ENCODE data around the gene MFN2.
"Not testable (repeated sequence)": the region's sequence is repeated elsewhere in the genome, so short reads cannot be mapped to it uniquely, and the experiment has no call there.

The MFN2 gene

DNA sequence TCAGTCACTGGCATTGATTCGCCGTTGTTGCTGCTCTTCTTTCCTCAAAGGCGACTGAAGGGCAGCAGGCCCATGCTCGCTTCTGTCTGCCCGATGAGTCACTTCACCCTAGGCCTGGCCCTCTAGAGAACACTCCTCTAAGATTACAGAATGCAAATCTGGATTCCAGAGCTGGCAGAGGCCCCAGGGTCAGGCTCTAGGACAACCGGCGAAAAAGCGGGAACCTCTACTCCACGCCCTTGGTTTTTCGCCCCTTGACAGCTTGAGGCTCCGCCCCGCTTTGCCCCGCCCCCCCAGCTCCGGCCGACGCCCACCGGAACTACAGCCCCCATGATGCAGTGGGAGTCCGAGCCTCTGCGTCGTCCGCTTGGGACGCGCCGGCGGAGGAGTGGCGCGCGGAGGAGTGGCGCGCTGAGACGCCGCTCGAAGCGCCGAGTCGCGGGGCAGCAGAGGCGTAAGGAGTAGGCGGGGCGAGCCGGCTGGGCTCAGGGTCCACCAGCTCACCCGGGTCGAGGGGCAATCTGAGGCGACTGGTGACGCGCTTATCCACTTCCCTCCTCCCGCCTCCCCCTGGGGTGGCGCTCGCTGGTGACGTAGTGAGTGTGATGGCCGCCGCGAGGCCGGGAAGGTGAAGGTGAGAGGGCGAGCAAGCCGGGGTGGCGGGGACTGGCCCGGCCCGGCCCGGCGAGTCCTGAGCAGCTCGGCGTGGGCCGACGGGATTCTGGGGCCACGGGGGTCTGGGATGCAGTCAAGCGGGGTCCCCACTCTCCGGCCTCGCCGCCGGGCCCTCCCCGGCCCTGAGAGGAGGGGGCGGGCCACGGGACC is at the start of gene MFN2:
MFN2 (plus strand) TSS at position 594 of the 825 bp plus-strand sequence. CDS start 8,725 bp downstream, outside the sequence.
- DNase-seq (ENCODE audit: low read depth in 2 of 2), result peak; percentile 95

DNA sequence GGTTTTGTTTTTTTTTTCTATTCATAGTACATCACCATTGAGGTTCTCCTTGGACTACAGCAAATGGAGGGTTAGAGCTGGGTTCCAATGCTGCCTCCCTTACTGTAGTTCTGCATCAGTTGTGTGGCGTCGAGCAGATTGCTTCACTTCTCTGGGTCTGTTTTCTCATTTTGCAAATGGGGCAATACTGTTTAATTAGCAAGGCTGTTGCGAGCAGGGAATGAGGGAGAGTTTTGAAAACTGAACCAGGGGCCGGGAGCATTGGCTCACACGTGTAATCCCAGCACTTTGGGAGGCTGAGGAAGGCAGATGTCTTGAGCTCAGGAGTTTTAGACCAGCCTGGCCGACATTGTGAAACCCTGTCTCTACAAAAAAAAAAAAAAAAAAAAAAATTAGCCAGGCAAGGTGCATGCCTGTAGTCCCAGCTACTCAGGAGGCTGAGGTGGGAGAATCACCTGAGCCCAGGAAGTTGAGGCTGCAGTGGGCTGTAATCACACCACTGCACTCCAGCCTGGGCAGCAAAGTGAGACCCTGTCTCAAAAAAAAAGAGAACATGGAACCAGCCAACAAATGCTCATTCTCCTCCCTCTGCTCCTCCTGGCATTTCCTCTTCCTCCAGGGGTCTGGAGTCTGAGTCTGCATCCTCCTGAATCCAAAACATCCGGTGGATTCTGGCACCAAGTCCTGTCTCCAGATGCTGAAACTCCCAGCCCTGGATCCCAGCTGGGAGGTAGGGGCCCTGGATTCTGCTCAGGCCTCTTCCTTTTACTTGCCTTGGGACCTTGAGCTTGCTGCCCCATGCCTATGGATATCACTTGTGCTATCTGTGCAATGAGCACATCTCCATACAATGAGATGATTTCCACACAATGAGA is 49.4 kb upstream of the MFN2 start:
- no peak for DNase-seq (ENCODE audit: low read depth in 2 of 2)

DNA sequence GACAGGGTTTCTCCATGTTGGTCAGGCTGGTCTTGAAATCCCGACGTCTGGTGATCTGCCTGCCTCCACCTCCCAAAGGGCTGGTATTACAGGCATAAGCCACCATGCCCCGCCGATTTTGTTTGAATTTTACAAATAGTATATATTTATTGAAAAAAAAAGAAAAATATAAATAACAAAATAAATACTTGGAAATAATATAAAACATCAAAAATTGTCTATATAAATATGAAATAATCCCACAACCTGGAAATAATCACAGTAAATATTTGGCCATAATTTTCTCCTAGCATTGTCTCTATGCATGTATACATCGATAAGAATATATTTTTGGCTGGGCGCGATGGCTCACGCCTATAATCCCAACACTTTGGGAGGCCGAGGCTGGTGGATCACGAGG is 48.4 kb upstream of the MFN2 start:
- no peak for DNase-seq (ENCODE audit: low read depth in 2 of 2)

DNA sequence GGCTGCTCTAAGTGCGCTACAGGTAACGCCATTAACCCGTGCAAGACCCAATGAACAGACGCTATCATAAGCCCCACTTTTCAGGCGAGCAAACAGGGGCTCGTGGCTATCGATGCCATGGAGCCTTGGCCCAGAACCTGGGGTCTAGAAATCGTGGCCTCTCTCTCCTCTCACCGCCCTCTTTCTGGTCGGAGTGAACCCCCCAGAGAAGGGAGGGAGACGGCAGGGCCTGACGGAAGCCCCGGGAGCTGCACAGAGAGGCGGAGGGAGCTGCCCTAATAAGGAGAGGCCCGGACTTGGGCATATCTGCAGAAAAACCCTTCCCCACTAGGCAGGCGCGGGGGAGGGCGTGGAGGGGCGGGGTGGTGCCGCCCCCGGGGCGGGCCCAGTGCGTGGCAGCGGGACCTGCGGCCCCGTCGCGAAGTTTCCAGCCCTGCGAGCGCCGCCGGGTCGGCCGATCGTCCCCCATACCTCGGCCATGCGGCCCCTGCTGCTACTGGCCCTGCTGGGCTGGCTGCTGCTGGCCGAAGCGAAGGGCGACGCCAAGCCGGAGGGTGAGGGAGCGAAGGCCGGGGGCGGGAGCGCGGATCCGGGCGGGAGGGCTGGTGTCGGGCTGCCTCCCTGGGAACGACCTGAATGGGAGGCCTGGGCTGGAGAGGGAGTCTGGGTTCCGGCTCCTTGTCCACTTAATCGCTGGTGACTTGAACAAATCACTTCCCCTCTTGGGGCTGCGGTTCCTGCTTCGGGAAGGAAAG is 45.8 kb upstream of the MFN2 start, which contains the start of gene PLOD1:
PLOD1 (plus strand) TSS at position 416 of the 755 bp plus-strand sequence; CDS start at position 479, 63 bp downstream.
- peak; percentile 79 to 85 for DNase-seq (ENCODE audit: low read depth in 2 of 2)

DNA sequence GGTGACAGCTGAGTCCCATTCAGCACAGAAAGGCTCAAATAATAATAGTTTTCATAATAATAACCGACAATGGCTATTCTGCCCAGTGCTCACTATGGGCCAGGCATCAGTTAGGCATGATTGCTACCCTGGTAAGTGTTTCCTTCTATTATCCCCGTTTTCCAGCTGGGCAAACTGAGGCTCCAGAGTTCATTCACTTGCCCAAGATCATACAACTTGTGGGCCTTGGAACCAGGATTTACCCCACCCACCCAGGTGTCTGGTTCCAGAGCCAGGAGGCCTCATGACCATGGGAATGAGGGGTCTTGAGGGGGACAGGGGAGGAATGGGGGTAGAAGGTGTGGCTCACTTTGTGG is 45.2 kb upstream of the MFN2 start:
- DNase-seq (ENCODE audit: low read depth in 2 of 2), result no peak

DNA sequence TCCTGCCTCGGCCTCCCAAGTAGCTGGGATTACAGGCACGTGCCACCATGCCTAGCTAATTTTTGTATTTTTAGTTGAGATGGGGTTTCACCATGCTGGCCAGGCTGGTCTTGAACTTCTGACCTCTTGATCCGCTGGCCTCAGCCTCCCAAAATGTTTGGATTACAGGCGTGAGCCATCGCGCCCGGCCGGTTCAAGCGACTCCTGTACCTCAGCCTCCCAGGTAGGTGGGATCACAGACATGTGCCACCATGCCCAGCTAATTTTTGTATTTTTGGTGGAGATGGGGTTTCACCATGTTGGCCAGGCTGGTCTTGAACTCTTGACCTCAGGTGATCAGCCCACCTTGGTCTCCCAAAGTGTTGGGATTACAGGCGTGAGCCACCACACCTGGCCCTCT is 44.5 kb upstream of the MFN2 start:
- not testable (repeated sequence) for DNase-seq (ENCODE audit: low read depth in 2 of 2)

DNA sequence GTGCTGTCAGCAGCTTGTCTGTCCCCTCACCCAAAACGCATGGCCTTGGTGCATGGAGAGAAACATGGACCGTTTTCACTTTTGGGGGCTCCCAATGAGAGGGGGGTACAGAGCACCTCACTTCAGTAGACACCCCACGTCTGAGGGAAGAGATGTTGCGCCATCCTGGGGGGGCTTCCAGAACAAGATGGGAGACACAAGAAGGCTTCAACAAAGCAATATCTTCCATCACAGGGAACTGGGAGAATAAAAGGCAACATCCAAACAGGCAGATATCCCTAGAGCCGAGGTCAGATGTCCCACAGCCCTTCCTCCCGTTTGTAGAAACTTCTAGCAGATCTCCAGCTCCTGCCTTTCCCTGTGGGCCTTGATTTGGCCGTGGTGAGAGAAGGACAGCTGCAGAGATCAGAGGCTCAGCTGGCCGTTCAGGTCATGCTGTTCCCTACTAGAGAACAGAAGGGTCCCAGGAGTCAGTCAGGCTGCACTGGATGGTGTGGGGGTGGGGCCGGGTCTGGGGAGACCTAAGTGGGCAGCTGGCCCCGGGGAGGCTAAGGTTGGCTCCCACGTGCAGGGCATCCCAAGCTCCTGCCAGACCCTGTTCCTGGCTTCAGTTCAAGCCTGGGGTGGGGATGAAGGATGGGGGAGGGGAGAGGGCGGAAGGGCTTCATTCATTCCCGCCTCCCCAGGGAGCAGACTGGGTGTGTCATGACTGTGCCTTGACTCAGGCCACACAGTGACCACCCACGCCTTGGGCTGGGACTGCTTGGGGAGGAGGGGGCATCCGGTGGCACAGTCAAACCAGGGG is 41.3 kb upstream of the MFN2 start:
- no peak for DNase-seq (ENCODE audit: low read depth in 2 of 2)

DNA sequence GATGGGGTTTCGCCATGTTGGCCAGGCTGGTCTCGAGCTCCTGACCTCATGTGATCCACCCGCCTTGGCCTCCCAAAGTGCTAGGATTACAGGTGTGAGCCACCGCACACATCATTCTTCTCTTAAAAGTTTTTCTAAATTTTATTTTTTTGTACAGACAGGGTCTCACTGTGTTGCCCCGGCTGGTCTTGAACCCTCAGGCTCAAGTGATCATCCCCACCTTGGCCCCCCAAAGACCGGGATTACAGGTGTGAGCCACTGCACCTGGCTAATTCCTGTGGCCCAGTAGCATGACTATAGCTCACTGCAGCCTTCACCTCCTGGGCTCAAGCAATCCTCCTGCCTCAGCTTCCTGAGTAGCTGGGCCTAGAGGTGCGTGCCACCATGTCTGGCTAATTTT is 40.5 kb upstream of the MFN2 start:
- DNase-seq (ENCODE audit: low read depth in 2 of 2), result not testable (repeated sequence)

DNA sequence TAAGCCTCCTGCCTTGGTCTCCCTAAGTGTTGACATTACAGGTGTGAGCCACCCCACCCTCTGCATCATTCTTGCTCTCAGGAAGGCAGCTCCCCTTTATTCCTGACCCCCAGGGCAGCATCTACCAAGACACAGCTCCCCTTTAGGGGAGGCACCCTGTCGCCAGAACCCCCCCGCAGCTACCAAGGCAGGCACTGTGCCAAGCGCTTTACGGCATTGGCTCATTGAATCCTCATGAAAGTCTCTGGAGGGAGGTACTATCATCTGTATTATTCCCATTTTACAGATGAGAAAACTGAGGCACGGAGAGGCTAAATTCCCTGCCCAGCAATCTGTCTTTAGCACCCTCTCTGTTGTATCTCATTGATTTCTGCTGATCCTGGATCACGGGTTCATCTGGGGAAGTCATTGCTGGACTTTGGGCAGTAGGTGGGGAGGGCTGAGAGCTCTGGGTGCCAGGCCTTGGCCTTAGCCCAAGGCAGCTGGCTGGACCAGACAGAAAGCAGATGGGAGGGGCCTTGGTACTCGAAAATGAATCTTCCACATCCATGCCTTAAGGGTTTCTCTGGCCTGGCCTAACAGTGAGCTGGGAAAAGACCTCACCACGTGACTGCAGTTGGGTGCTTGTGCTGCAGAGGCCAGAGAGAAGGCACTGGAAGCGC is 39.9 kb upstream of the MFN2 start:
- DNase-seq (ENCODE audit: low read depth in 2 of 2), result no peak

DNA sequence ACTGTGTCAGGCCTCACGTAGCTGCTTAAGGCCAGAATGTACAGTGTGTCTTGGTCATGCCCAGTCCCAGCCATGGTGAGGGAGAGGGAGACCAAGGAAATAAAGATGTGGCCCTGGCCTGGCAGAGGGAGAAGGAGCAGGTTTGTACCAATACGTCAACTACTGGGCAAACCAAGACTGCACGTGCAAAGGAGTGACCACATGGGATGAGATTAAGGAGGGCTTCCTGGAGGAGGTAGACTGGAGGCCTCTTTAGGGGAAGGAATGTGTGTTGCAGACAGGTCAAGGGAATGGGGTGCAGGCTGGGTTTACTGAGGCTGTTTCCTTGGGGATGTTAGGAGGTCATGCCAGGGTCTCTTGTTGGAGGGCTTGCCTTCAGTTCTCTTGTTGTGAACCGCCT is 38.0 kb upstream of the MFN2 start:
- DNase-seq (ENCODE audit: low read depth in 2 of 2), result no peak

DNA sequence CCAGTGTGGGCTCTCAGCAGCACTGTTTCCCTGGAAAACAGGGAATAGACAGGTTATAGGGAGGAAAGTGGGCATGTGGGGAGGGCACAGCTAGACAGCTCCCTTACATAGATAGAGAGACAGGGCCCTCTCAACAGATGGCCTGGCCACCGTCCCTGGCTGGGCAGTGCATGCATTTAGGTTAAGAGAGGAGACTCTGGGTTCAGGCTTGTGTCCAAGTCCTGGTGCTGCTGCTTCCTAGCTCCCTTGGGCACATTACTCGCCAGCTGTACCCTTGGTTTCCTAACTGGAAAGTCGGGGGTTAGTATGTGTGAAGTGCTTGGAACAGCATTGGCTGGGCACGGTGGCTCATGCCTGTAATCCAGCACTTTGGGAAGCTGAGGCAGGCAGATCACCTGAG is 36.6 kb upstream of the MFN2 start:
- no peak for DNase-seq (ENCODE audit: low read depth in 2 of 2)

DNA sequence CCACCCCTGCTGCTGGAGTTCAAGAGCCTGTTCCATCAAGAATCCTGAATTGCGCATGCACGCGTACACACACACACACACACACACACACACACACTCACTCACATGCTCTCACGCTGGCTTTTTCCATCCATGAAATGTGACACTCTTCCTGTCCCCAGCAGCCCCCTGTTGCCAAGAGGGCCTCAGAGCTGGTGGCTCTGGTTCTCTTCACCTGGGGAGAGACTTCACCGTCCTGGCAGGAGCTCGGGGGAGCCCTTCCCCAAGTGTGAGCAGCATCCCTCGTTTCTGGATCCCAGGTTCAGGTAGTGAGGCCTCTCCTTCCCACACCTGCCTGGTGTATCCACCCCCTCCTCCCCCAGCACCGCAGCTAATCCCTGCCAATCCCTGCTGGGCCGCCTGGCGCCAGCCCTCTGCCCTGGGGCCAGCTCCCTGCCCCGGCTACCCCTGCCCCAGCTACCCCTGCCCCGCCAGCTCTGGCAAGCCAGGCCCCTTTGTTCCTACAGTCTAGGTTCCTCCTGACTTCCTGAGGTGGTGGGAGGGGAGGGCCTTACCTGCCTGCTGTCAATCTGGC is 35.8 kb upstream of the MFN2 start:
- DNase-seq (ENCODE audit: low read depth in 2 of 2), result no peak

DNA sequence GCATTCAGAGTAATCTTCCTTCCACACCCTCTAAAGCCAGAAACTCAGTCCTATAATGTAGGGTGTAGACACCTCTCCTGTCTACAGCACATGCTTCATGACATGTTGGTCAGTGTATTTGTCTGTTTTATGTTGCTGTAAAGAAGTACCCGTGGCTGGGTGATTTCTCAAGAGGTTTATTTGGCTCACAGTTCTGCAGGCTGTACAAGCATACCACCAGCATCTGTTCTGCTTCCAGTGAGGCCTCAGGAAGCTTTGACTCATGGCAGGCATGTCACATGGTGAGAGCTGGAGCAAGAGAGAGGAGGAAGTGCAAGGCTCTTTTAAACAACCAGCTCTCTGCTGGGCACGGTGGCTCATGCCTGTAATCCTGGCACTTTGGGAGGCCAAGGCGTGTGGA is 33.6 kb upstream of the MFN2 start:
- no peak for DNase-seq (ENCODE audit: low read depth in 2 of 2)

DNA sequence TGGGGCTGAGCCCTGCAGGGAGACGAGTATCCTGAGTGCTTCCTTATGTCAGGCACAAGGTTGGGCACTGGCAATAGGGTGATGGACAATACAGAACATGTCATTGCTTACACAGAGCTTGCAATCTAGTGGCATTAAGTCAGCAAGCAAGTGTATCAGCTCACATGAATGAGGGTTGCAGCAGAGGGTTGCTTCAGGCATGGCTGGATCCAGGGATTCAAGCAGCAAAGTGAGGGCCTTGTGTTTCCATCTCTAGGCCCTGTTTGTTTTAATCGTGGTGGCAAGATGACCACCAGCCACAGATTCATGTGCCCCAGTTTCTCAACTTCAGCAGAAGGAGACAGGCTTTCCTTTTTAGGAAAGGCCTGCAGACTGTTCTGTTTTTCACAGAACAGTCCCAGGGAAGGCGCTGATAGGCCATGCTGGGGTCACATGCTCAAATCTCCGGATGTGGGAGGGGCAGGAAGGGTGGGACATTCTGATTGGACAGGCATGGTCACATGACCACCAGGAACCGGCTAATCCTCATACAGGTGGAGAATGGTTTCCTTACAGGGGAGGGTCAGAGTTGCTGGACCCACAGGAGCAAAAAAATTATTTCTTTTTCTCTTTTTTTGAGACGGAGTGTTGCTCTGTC is 31.3 kb upstream of the MFN2 start:
- DNase-seq (ENCODE audit: low read depth in 2 of 2), result no peak

DNA sequence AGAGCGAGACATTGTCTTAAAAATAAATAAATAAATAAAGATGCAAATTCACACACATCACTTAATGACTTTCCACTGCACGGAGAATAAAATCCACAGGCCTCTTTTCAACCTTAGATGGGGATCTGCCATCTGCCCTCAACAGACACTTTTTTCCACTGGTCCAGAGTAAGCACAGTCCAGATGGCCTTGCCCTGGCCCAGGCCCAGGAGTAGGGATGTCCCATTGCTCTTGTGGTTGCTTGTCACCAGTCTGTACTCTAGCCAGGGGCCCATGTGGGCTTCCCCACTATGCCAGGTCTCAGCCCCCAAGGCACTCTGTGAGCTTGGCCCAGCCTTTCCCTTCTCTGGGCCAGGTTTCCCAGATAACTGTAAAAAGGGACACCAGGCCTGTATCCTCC is 28.3 kb upstream of the MFN2 start:
- no peak for DNase-seq (ENCODE audit: low read depth in 2 of 2)

DNA sequence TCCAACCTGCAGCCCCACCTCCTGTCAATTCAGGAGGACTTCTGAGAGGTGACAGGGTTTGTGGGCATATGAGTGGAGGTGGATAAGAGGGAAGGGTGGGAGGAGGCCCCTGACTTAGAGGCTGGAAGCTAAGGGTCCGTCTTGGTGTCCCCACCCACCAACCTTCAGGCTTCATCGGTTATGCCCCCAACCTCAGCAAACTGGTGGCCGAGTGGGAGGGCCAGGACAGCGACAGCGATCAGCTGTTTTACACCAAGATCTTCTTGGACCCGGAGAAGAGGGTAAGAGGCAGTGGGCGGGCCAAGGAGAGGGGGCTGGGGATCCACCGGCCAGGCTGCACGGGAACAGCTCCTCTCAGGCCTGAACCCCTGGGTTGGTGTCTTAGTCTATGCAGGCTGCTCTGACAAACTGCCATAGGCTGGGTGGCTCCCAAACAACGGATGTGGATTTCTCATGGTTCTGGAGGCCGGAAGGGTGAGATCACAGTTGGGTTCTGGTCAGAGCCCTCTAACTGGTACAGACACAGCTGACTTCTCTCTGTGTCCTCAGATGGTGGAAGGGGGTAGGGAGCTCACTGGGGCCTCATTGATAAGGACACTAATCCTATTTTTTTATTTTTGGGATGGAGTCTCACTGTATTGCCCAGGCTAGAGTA is 27.7 kb upstream of the MFN2 start:
- no peak for DNase-seq (ENCODE audit: low read depth in 2 of 2)

DNA sequence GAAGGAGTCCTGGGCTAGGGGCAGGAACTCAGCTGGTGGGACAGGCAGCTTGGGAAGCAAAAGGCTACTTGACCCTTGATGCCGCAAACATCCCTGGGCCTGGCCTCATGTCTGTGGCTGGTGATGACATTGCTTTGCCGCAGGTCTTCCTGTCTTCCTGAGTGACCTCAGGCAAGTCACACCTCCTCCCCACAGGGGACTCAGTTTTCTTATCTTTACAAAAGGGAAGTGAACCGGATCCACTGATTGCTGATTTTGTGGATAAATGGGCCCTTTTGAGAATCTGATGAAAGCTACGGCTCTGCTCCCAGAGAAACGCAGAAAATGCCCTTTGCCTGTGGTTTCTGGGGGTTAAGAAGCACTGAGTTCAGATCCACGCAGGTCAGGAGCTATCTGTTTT is 25.0 kb upstream of the MFN2 start:
- DNase-seq (ENCODE audit: low read depth in 2 of 2), result no peak

DNA sequence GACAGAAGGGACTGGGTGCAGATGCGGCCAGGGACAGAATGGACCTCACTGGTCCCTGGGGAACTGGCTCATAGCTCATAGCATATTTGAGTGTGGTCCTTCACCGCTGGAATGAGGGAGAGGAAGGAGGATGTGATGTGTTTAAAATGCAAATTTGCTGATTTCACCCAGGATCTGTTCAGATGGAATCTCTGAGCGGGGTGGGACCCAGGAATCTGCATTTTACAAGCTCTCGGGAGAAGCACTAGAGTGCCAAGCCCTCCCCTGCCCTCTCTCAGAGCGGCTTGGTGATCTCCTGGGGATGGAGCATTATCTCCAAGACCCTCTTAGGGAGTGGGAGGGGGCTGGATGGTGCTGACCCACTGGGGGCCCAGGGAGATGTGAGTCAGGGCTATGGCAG is 22.8 kb upstream of the MFN2 start:
- DNase-seq (ENCODE audit: low read depth in 2 of 2), result no peak

DNA sequence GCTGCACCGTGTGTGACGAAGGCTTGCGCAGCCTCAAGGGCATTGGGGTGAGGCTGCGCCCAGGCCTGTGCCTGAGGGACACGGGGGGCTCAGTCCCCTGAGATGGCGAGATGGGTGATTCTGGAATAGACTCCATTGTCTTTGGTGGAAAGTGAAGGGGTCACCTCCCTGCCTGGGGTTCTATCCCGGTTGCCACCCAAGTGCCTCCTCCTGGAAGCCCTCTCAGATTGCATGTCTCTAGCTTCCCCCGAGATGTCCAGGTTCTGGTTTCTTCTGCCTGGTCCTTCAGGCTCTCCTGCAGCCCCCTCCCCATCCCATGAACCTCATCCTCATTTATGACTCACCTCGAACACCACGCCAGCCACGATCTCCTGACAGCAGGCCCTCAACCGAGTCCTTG is 22.3 kb upstream of the MFN2 start:
- no peak for DNase-seq (ENCODE audit: low read depth in 2 of 2)

Measured in stimulated activated CD8-positive, alpha-beta memory T cell treated with anti-CD3 and anti-CD28 coated beads, Interleukin-15, amount 100 ng/mL, for 48 hours (primary cell).